Measurements from ENCODE around the gene ENGASE.

The ENGASE gene

DNA sequence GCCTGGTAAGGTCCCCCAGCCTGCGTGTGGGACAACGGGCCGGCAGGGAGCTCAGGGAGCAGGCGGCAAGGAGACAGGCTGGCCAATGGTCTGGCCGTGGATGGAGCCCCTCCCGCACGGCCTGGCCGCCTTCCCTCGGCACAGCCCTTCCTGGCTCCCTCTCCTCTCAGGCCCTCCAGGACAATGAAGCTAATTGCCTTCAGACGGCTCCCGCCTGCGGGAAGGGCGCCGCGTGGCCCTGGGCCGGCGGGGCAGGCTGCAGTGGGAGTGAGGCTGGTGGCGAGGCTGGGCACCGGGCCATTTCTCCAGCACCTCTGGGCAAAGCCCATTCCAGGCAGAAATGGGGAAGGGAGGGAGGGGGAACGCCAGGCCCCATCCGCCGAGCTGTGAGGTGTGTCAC, 50.9 kb downstream of the ENGASE start:
- H3K79me2 ChIP-seq (ENCODE audit: insufficient read depth, low read length), result no peaks in the 10 kb centered on the region
- H3K4me1 ChIP-seq (ENCODE audit: insufficient read depth, low read length, poor library complexity, severe bottlenecking), result no peaks in the 10 kb centered on the region
- no peaks in the 10 kb centered on the region for H3K36me3 ChIP-seq (ENCODE audit: insufficient read depth, low read length)
- H2AFZ ChIP-seq (ENCODE audit: low read length), result no peak overlapping the region
- H3K9ac ChIP-seq (ENCODE audit: low read depth, low read length, poor library complexity, severe bottlenecking), result no peak overlapping the region
- TF ChIP-seq, protein P1, sequence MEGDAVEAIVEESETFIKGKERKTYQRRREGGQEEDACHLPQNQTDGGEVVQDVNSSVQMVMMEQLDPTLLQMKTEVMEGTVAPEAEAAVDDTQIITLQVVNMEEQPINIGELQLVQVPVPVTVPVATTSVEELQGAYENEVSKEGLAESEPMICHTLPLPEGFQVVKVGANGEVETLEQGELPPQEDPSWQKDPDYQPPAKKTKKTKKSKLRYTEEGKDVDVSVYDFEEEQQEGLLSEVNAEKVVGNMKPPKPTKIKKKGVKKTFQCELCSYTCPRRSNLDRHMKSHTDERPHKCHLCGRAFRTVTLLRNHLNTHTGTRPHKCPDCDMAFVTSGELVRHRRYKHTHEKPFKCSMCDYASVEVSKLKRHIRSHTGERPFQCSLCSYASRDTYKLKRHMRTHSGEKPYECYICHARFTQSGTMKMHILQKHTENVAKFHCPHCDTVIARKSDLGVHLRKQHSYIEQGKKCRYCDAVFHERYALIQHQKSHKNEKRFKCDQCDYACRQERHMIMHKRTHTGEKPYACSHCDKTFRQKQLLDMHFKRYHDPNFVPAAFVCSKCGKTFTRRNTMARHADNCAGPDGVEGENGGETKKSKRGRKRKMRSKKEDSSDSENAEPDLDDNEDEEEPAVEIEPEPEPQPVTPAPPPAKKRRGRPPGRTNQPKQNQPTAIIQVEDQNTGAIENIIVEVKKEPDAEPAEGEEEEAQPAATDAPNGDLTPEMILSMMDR (conservative IDR thresholded peaks at IDR 0.05; ENCODE audit: low read length), result no peak
- no peak for TF ChIP-seq EZH2phosphoT487 (IDR thresholded peaks at IDR 0.05; ENCODE audit: borderline replicate concordance)
- H3K9me3 ChIP-seq (ENCODE audit: insufficient read depth, low read depth, low read length), result no peaks in the 10 kb centered on the region
- H3K4me2 ChIP-seq (ENCODE audit: low read depth, low read length, poor library complexity, severe bottlenecking), result no peak overlapping the region
- H4K20me1 ChIP-seq (ENCODE audit: insufficient read depth, low read length, poor library complexity, severe bottlenecking), result no peaks in the 10 kb centered on the region
- no peaks in the 10 kb centered on the region for H3F3A ChIP-seq (ENCODE audit: low read depth)
- H3K4me3 ChIP-seq (ENCODE audit: low read length, poor library complexity, severe bottlenecking), result no peak overlapping the region
- no peaks in the 10 kb centered on the region for H3K27me3 ChIP-seq (ENCODE audit: insufficient read depth, low read length, poor library complexity, severe bottlenecking)
- no peaks in the 10 kb centered on the region for H3K9me2 ChIP-seq (replicated peaks; ENCODE audit: low read depth, low read length)

DNA sequence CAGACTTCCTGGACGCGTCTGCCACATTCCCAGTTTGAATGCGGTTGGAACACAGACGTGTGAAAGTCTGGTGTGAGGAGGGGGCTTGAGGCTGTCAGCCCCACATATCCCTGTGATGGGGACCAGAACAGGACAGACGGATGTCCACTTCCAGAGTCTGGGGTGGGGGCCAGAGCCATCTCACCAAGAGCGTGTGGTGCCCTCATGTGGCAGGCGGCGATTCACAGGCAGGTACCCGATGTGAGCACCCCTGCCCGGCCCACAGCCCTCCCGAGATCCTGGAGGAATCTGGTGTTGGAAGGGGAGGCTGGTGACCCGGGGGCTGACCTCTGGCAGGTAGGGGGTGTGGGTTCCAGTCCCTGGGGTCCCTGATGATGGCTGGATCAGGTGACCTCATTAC, 51.5 kb downstream of the ENGASE start:
- Histone ChIP-seq H3K36me3 (ENCODE audit: insufficient read depth, low read length) (no peaks in the 10 kb centered on the region), H3K9ac (ENCODE audit: low read depth, low read length, poor library complexity, severe bottlenecking) (no peak overlapping the region), H3K4me2 (ENCODE audit: low read depth, low read length, poor library complexity, severe bottlenecking) (no peak overlapping the region), H3K9me2 (replicated peaks; ENCODE audit: low read depth, low read length) (no peaks in the 10 kb centered on the region), H4K20me1 (ENCODE audit: insufficient read depth, low read length, poor library complexity, severe bottlenecking) (no peaks in the 10 kb centered on the region), H2AFZ (ENCODE audit: low read length) (no peak overlapping the region), H3F3A (ENCODE audit: low read depth) (no peaks in the 10 kb centered on the region), H3K27me3 (ENCODE audit: insufficient read depth, low read length, poor library complexity, severe bottlenecking) (no peaks in the 10 kb centered on the region), H3K9me3 (ENCODE audit: insufficient read depth, low read depth, low read length) (no peaks in the 10 kb centered on the region), H3K4me1 (ENCODE audit: insufficient read depth, low read length, poor library complexity, severe bottlenecking) (no peaks in the 10 kb centered on the region), H3K4me3 (ENCODE audit: low read length, poor library complexity, severe bottlenecking) (no peak overlapping the region), H3K79me2 (ENCODE audit: insufficient read depth, low read length) (no peaks in the 10 kb centered on the region)
- TF ChIP-seq, protein P1 (conservative IDR thresholded peaks at IDR 0.05; ENCODE audit: low read length), result peak; percentile 34
- TF ChIP-seq EZH2phosphoT487 (IDR thresholded peaks at IDR 0.05; ENCODE audit: borderline replicate concordance), result no peak

GRCh38 chr17:79127534-79128135, 53.0 kb downstream of the ENGASE start:
- Histone ChIP-seq H3K27me3 (ENCODE audit: insufficient read depth, low read length, poor library complexity, severe bottlenecking) (no peaks in the 10 kb centered on the region), H3K9me2 (replicated peaks; ENCODE audit: low read depth, low read length) (no peaks in the 10 kb centered on the region)

More at GRCh38 chr17:79127534-79128135, 53.0 kb downstream of the ENGASE start:
- H3K36me3 ChIP-seq (ENCODE audit: insufficient read depth, low read length), result no peaks in the 10 kb centered on the region
- H3K4me2 ChIP-seq (ENCODE audit: low read depth, low read length, poor library complexity, severe bottlenecking), result no peak overlapping the region
- TF ChIP-seq, protein P1 (conservative IDR thresholded peaks at IDR 0.05; ENCODE audit: low read length), result no peak
- no peak for TF ChIP-seq EZH2phosphoT487 (IDR thresholded peaks at IDR 0.05; ENCODE audit: borderline replicate concordance)
- H3K9me3 ChIP-seq (ENCODE audit: insufficient read depth, low read depth, low read length), result no peaks in the 10 kb centered on the region
- no peak overlapping the region for H3K4me3 ChIP-seq (ENCODE audit: low read length, poor library complexity, severe bottlenecking)
- no peaks in the 10 kb centered on the region for H3K4me1 ChIP-seq (ENCODE audit: insufficient read depth, low read length, poor library complexity, severe bottlenecking)
- no peak overlapping the region for H2AFZ ChIP-seq (ENCODE audit: low read length)
- no peak overlapping the region for H3K9ac ChIP-seq (ENCODE audit: low read depth, low read length, poor library complexity, severe bottlenecking)
- H3F3A ChIP-seq (ENCODE audit: low read depth), result no peaks in the 10 kb centered on the region
- no peaks in the 10 kb centered on the region for H4K20me1 ChIP-seq (ENCODE audit: insufficient read depth, low read length, poor library complexity, severe bottlenecking)
- H3K79me2 ChIP-seq (ENCODE audit: insufficient read depth, low read length), result no peaks in the 10 kb centered on the region
